GM06990 (cell line): ENCODE measurements around the gene KASH5.

Experiments
- DNase-seq: peaks from one replicate; pipeline ENCODE4 v3.0.0-alpha.2; 2011; ENCODE audit not compliant: insufficient read length; ENCODE audit errors: extremely low read depth
- H3K27me3 ChIP-seq: replicated peaks from 2 replicates; pipeline ENCODE4 v1.6.0; 2011; ENCODE audit warnings: low read length; ENCODE audit not compliant: control insufficient read depth, insufficient read depth
- H3K36me3 ChIP-seq: 2 replicates; pipeline ENCODE4 v1.5.1; 2011; ENCODE audit warnings: low read length; ENCODE audit not compliant: control insufficient read depth, insufficient read depth
- H3K4me3 ChIP-seq: replicated peaks from 2 replicates; pipeline ENCODE4 v1.5.1; 2011; ENCODE audit warnings: low read depth, mild to moderate bottlenecking, control low read depth, low read length
- TF ChIP-seq, protein P1 (sequence below): IDR thresholded peaks from 2 replicates; pipeline ENCODE4 v1.5.1; 2011; ENCODE audit warnings: low read length, control low read depth, mild to moderate bottlenecking, inconsistent platforms; ENCODE audit not compliant: insufficient read depth, poor library complexity, severe bottlenecking

KASH5 gene

DNA sequence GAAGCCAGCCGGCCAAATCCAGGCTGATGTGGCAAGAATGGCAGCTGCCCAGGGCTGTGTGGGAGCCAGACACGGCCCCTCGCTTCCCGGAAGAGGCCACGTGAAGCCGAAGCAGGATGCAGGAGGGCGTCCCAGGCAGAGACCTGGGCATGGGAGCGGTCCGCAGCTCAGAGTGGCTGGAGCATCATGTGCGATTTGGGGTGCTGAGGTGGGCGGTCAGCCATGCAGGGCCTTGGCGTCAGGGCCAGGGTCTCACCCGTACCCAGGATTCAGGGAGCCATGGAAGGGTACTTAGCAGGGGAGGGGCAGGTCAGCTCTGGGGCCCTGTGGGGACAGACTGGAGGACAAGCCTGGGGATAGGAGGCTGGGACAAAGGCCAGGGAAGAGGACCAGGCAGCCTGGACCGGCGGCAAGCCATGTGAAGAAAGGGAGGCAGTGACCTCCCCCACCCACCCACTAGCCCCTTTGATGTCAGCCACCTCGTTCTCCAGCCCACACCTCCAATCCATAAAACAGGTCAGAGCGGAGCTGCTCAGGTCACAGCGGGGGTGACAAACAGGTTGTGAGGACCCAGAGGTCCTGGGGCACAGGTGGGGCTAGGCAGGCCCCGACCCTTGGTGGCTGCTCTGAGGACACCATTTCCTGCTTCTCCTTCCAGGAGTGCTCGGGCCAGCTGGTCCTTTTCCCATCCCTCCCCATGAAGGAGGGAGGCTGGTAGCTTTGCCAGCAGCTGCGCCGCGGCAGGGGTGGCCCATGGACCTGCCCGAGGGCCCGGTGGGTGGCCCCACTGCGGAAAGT lies 2.3 kb downstream of the KASH5 start:
- Histone ChIP-seq H3K4me3 (no peak overlapping the region), H3K36me3 (no peaks in the 10 kb centered on the region), H3K27me3 (no peaks in the 10 kb centered on the region)
- no peak for DNase-seq
- TF ChIP-seq, protein P1, sequence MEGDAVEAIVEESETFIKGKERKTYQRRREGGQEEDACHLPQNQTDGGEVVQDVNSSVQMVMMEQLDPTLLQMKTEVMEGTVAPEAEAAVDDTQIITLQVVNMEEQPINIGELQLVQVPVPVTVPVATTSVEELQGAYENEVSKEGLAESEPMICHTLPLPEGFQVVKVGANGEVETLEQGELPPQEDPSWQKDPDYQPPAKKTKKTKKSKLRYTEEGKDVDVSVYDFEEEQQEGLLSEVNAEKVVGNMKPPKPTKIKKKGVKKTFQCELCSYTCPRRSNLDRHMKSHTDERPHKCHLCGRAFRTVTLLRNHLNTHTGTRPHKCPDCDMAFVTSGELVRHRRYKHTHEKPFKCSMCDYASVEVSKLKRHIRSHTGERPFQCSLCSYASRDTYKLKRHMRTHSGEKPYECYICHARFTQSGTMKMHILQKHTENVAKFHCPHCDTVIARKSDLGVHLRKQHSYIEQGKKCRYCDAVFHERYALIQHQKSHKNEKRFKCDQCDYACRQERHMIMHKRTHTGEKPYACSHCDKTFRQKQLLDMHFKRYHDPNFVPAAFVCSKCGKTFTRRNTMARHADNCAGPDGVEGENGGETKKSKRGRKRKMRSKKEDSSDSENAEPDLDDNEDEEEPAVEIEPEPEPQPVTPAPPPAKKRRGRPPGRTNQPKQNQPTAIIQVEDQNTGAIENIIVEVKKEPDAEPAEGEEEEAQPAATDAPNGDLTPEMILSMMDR = no peak

DNA sequence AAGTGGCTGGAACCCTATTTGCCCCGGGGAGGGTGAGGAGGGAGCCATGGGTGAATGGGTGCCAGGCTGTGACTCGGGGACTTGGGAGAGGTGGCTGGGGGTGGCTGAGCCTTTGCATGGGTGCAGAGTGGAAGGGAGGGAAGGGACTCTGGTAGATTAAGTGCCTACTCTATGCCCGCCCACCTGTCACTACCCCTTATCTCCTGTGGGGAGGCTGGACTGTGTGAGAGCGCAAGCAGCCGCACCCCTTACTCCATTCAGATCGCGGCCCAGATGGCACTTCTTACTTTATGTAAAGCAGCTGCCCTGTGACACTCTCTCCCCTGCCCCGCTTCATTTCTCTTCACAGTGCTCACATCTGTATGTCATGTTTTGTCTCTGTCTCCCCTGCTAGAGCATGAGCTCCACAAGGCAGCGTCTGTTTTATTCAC lies 2.9 kb downstream of the KASH5 start:
- H3K4me3 ChIP-seq = no peak overlapping the region
- DNase-seq = no peak
- TF ChIP-seq, protein P1 = no peak
- H3K27me3 ChIP-seq = no peaks in the 10 kb centered on the region
- H3K36me3 ChIP-seq = no peaks in the 10 kb centered on the region

DNA sequence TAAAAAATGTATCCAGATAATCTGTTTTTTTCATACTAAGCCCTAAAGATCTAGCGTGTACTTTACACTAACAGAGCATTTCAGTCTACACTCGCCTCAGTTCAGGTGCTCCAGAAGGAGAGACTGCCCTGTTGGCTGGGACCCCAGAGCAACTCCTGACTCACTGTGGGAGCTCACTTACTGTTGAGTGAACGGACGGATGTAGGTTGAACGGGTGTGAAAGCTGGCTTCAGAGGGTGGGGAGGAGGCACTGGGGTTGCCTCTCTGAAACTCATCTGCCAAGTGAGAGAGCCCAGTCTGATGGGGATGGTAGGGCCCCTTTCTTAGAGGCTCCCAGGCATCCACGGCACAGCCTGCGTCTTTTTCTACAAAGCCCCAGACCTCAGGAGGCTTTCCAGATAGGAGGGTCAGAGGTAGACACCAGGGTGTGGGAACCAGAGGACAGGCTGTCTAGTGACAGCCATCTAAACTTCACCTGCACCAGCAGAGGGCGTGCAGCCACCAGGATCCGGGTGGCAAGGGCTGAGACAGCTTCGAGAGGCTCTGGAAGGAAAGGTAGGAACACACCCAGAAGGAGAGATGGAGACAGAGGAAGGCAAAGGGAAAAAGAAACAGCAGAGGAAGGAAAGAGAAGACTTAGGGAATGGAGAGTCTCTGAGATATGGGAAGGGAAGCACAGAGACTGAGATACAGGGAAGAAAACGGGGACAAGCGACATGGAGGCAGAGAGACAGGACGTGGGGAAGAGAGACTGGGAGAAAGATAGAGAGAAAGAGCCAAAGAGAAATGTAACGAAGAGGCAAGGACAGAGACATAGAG lies 3.7 kb downstream of the KASH5 start:
- Histone ChIP-seq H3K4me3 (no peak overlapping the region), H3K27me3 (no peaks in the 10 kb centered on the region), H3K36me3 (no peaks in the 10 kb centered on the region)
- peak; percentile 60 for DNase-seq
- TF ChIP-seq, protein P1 = peak; percentile 90

DNA sequence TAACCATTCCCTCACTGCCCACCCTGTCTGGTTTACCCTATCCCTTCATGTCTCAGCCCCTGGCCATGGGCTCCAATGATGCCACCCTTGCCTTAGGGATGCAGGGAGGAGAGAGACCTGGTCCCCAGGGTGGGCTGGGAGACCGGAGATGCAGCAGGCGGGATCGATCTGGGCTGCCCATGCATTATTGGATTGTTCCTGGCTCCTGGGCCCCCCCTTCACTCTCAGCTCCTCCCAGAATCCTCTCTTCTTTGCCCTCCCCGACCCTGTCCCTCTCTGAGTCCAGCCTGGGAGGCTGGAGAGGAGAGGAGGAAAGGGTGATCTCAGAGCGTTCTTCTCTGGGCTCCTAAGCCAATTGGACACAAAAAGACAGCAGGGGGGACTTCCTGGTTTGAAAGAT lies 5.8 kb downstream of the KASH5 start:
- TF ChIP-seq, protein P1 = no peak

DNA sequence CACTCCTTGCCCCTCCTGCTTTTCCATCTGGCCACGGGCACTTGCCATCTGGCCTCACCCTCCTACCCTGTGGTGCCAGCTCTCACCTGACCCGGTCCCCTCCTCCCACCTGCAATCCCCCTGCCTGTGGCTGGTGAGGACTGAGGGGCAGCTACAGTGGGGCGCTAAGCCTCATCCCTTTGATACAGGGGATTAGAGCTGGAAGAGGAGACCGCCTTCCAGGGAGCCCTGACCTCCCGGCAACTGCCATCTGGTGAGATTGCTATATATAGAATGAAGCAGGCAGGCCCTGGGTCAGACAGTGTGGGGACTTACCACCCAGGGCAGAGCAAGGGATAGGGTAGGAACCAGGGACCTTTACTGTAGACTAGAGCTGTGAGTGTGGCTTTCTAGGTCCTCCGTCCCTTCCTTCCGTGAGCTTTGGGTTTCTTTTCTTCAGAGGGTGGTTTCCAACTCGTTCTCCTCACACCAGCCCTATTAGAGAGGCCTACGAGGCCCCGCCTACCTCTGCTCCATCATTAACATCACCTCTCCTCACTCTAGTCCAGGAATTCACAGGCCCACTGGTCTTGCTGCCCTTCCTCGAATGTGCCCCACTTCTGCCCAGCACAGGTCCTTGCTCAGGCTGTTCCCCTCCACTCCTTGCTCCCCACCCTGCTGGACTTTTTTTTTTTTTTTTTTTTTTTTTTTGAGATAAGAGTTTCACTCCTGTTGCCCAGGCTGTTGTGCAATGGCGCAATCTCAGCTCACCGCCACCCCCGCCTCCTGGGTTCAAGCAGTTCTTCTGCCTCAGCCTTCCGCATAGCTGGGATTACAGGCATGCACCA lies 7.7 kb downstream of the KASH5 start:
- no peaks in the 10 kb centered on the region for H3K27me3 ChIP-seq
- no peaks in the 10 kb centered on the region for H3K36me3 ChIP-seq
- no peak for DNase-seq
- TF ChIP-seq, protein P1 = no peak
- H3K4me3 ChIP-seq = no peak overlapping the region

More for the DNA sequence above, 5.8 kb downstream of the KASH5 start:
- no peak for DNase-seq
- Histone ChIP-seq H3K4me3 (no peak overlapping the region), H3K27me3 (no peaks in the 10 kb centered on the region), H3K36me3 (no peaks in the 10 kb centered on the region)
